NCI-H82 (cell line): ENCODE results near the gene FXYD7.
"Not testable (repeated sequence)": the region's sequence is repeated elsewhere in the genome, so short reads cannot be mapped to it uniquely, and the experiment has no call there.

ENCODE experiments used
- DNase-seq: peaks from one replicate; lab custom pipeline; 2025; lab: John Stamatoyannopoulos, UW

The FXYD7 gene

GRCh38 chr19:35144600-35145436 lies 1.8 kb downstream of the FXYD7 start:
- DNase-seq = peak; percentile 72

GRCh38 chr19:35146746-35147459 lies 3.8 kb downstream of the FXYD7 start:
- DNase-seq = no peak

- DNase-seq = no peak
These were observed 6.4 kb downstream of the FXYD7 start for GRCh38 chr19:35149463-35149862.

DNA sequence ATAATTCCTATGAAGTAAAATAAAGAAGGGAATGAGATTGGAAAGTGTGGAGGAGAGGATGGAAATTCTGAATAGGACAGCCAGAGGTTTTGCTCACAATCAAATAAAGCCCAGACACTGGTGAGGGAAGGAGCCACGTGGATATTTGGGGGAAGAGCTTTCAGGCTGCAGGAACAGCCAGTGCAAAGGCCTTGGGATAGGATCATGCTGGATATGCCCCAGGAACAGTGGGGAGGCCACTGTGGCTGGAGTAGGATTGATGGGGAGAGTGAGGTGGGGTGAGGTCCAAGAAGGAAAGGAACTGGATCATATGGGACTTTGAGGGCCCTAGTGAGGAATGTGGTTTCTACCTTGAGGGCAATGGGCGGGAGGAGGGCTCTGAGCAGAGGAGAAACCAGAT lies 7.4 kb downstream of the FXYD7 start:
- DNase-seq = no peak

DNA sequence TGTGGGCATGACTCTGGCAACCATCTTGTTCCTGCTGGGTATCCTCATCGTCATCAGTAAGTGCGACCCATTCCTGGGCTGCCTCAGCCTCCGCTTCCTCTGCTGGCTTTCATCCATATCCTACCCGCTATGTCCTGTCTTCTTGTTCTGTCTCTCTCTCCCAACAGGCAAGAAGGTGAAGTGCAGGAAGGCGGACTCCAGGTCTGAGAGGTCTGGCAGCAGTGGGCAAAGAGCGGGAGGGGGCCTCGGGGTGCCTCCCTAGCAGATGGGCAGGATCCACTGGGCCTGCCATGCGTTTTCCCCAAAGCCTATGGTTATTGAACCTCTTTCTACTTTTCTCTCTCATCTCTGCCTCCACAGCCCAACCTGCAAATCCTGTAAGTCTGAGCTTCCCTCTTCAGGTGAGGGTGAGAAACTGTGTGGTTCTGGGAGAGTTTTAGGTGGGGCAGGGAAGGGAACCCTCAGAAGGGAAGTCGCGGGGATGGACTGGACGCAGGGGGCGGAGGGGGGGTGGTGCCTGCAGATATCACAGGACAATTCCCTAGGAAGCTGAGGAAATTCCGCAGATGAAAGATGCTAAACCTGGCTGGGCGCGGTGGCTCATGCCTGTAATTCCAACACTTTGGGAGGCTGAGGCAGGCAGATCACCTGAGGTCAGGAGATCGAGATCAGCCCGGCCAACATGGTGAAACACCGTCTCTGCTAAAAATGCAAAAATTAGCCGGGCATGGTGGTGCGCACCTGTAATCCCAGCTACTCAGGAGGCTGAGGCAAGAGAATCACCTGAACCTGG lies 8.4 kb downstream of the FXYD7 start:
- DNase-seq = no peak

DNA sequence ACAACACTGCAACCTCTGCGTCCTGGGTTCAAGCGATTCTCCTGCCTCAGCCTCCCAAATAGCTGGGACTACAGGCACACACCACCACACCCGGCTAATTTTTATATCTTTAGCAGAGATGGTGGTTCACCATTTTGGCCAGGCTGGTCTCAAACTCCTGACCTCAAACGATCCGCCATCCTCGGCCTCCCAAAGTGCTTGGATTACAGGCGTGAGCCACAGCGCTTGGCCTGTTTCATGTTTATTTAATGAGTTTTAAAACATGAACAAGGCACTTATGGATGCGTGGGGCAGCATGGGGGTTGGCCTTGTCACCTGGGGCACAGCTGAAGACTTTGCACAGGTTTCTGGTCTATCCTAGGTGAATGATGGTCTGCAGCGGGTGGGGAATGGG lies 10.1 kb downstream of the FXYD7 start:
- DNase-seq = not testable (repeated sequence)

DNA sequence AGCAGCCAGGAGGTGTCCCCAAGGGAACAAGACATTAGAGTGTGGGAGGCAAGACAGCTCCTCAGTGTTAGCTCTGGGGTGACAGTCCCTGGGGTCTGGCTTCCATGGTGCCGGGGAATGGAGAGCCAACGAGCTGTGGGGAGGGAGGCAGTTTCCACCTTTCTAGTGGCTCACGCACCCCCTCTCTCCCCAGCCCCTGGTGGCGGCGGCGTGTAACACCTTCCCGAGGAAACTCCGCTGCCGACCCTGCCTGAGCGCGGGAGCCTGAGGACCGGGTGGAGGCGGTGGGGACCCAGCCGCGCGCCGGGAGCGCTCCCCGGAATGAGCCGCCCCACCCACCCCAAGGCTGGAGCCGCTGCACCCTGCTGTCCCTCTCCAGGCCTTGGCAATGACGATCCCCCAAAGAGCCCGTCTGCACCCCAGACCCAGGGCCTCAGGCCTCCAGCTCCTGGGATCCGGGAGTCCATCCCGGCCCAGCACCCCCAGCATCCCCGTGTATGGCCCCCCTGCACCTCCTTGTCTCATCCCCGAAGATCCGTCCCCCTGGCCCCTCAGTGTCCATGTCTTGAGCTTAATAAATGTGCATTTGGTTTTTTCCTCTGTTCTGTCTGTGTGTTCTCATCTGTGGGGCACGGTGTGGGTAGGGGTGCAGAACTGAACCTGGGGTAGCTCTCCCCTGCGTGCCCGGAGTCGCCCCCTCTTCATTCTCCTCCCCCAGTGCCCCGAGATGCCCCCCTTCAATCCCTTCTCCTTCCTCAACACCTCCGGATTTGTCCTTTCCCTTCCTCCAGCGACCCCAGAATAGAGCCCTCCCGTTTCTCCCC lies 10.9 kb downstream of the FXYD7 start:
- peak; percentile 50 for DNase-seq

DNA sequence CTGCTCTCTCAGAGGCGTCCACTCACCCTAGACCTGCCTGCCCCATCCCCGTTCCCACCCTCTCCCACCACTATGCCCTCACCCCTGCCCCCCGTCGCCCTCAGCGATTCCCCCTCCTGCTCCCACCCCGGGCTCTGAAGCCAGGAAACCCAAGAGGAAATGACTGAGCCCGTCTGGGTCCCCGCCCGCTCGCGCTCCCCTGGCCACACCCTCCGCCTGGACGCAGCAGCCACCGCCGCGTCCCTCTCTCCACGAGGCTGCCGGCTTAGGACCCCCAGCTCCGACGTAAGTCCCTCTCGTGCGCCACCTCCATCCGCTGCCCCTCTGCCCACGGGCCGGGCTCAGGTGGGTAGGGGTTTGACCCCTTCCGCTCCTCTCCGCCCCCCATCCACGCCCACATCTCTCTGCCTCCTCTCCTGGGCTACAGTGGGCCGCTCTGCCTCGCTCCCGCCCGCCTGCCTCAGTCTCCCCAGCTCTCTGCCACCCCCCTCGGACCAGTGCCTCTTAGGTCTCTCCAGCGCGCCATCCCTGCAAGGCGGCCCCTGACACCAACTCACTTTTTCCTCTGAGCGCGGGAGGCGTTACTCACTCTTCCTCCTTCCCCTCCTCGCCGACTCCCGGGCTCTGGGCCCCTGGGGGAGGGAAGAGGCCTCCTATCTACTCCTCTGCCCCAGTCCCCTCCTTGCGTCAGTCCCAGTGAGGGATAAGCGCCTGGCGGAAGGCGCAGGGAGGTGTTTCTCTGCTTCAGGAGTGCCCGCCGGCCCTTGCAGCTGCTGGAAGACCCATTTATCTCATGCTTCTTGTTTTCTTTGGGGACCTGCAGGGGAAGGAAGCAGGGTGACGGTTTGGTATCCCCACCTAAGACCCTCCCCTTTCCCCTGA lies 11.7 kb downstream of the FXYD7 start, which contains the start of gene FXYD5:
Gene FXYD5, plus strand, starts transcription at position 211 of the 882 bp plus-strand sequence. CDS start 816 bp downstream, outside the sequence.
- peak; percentile 68 for DNase-seq

DNA sequence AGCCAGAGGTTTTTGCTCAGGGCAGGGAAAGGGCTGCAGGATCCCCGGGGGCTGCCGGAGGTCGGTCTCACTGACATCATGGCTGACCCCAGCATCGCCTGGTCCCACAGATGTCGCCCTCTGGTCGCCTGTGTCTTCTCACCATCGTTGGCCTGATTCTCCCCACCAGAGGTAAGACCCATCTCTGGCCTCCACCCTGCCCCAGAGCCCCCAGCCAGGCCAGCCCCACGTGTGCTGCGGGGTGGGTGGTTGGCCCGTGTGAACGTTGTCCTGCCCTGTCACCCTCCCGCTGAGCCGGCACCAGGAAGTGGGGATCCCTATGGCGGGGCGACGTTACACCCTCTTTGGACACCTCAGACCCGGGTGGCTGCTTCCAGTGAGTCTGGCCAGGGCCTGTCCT lies 12.4 kb downstream of the FXYD7 start:
- no peak for DNase-seq

DNA sequence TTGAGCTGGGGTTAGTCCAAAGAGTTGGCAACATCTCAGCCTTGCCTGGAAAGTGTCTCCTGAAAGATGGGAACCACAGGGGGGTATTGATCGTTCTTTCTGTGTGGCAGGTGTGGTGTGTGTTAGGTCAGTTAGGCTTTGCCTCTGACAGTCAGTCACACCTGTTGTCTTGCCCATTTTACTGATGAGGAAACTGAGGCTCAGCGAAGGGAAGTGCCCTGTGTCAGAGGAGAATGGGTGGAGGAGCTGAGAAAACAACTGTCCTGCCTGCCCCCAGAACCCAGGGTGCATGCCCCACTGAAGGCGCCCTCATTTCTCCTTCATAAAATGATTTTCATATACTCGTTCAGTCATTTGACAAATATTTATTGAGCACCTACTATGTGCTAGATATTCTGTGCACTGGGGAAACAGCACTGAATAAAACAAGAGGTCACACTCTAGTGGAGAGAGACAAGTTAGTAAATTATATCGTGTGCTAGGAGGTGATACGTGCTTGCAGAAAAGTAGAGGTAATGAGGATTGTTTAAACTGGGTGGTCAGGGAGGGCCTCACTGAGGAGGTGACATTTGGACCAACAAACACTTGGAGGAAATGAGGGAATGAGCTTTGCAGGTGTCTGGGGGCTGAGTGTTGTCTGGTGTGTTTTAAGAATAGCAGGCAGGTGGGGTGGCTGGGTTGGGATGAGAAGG lies 13.1 kb downstream of the FXYD7 start:
- DNase-seq = no peak

DNA sequence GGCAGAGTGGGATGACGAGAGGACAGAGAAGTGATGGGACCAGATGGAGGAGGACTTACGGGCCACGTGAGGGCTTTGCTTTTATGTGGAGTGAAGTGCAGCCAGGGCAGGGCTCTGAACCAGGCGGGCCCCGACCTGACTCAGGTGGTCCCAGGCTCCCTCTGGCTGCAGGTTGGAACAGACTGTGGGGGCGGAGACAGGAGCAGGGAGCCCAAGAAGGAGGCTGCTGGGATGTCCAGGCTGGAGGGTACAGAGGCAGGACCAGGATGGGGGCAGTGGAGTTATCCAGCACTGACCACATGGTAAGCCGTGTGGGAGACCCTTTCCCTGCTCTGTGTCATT lies 13.6 kb downstream of the FXYD7 start:
- DNase-seq = no peak

- DNase-seq = no peak
These were observed 14.4 kb downstream of the FXYD7 start for GRCh38 chr19:35157431-35157830.

GRCh38 chr19:35159606-35160005 lies 16.6 kb downstream of the FXYD7 start:
- no peak for DNase-seq

- no peak for DNase-seq
These were observed 17.8 kb downstream of the FXYD7 start for GRCh38 chr19:35160629-35161433.

DNA sequence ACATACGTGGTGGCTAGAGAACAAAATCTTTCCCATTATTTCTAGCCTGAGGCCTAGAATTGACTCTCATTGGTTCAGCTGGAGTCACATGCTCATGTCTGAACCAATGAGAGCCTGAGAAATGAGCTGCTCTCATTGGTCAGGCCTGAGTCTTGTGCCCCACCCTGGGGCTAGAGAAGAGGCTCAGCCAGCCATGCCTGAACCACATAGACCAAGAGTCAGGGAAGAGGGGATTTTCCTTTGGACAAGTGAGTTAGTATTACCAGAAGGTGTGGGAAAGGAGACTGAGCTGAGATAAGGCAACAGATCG lies 18.3 kb downstream of the FXYD7 start:
- no peak for DNase-seq

- DNase-seq = no peak
These were observed 19.6 kb downstream of the FXYD7 start for GRCh38 chr19:35162471-35163326.

DNA sequence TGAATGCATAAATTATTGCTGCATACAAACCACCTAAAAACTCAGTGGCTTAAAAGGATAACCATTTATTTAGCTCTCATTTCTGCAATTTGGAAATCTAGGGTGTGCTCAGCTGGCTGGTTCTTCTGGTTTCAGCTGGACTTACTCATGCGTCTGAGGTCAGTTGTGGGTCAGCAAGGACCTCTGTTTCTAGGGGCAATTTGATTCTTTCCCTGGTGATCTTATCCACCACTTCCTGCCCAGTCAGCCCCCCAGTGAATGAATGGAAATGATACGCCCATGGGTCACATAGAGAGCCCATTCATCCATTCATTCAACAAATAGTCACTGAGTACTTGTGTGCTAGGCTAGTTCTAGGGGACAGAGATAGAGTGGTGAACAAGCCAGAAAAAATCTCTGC lies 21.4 kb downstream of the FXYD7 start:
- no peak for DNase-seq
